Stimulated activated CD4-positive, alpha-beta T cell treated with anti-CD3 and anti-CD28 coated beads, Interleukin-1b, Interleukin-23, amount 100 ng/mL, for 48 hours (primary cell): ENCODE data around the gene TYMP.

ENCODE experiments used
- DNase-seq: peaks from one replicate; pipeline ENCODE4 v3.0.0-alpha.2; 2020

TYMP gene, protein sequence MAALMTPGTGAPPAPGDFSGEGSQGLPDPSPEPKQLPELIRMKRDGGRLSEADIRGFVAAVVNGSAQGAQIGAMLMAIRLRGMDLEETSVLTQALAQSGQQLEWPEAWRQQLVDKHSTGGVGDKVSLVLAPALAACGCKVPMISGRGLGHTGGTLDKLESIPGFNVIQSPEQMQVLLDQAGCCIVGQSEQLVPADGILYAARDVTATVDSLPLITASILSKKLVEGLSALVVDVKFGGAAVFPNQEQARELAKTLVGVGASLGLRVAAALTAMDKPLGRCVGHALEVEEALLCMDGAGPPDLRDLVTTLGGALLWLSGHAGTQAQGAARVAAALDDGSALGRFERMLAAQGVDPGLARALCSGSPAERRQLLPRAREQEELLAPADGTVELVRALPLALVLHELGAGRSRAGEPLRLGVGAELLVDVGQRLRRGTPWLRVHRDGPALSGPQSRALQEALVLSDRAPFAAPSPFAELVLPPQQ

DNA sequence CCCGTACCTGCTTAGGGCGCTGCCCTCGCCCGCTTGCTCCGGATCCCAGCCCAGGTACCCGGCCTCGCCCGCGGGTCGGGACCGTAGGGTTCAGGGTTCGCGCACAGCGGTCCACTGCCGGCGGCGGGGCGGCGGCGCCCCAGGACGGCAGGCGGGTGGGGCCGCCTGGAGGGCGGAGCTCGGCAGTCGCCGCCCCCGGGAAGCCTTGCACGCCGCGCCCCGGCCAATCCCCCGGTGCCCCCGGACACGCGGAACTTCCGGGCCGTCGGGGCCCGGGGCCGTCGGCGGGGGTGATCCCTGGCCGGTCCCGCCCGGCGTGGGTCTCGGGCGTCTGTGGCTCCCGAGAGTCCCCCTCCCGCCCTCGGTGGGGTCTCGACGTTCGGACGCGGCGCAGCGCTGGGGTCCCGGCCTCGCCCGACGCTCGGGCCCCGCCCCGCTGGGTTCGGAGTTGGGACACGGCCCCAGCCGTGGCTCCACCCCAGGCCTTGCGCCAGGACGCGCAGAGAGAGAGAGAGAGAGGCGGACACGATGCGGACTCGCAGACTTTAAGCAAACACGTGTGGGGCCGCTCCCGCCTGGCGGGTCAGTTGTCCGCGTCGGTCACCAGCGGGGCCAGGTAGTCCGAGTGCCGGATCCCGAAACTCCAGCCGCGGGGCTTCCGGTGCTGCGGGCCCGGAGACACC, at the start of gene TYMP:
Gene TYMP (minus strand): TSS at position 116 of the 683 bp plus-strand sequence. CDS start 303 bp downstream, outside the sequence.
- peak; percentile 64 for DNase-seq

DNA sequence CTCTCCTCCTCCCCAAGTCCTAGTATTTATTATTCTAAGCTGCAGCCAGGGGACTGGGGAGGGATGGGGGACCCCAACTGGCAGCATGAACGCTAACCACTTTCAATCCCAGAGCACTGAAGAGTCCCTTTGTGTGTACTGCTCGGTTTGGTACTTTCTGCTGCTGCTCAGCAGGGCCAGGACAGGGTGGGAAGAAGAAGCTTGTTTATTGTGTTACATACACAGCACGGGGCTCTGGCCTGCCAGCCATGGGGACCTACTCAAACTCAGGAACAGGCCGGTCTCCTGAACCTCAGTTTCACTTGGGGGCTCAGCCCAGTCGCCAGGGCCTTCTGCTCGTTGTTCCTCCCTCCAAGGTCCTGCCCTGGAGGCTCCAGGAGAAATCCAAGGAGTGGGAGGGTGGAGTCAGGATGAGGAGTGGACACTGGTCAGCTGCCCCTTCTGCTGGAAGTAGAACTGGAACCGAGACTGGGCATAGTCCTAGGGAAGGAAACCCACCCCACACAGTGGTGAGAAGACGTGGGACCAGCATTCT, 49.0 kb upstream of the TYMP start:
- DNase-seq = no peak

DNA sequence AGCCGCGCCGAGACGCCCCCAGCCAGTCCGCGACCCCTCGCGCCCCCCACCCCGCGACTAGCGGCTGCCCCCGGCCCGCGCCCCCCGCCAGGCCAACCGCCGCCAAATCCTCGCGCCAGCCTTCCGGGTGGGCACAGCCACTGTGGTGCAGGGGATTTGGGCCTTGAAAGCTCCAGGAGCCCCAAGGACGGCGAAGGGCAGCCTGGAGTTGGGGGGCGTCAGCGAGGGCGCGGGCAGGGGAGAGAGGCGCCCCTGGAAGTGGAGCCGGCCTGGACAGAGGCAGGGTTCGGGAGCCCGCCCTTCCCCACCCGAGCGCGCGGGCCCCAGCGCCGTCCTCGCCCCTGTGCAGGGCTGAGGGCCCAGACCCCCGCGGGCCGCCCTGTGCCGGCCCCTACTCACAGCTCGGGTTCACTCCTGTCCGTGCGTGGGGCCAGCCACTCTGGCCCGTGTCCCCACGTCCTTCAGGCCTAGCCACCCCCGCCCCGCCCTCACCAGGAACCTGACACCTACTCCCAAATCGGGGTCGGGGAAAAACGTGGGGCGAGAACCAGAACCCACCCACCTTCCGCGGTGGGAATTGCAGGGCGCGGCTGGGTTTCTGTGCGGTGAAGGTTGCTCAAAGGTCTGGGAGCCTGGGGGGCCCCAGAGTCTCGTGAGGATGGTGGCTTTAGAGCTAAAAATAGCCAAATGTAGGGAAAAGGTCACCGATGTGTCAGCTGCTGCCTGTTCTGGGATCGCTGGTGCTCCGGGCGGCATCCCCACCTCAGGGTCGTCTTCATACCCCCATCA, 48.4 kb upstream of the TYMP start, which contains the start of gene CPT1B:
Gene CPT1B (minus strand): TSS at position 441 of the 789 bp plus-strand sequence. CDS start 512 bp downstream, outside the sequence.
- no peak for DNase-seq

DNA sequence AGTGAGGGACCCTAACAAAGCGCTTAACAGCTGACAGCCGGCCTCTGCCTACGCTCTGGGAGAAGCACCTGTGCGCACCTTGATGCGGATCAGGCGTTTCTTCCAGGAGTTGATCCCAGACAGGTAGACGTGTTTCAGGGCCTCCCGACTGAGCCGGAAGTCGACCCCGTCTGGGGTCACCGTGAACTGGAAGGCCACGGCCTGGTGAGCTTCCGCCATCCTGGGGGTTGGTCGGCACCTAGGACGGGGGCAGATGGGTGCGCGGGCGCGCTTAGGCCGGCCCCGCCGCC, 47.8 kb upstream of the TYMP start:
- no peak for DNase-seq

DNA sequence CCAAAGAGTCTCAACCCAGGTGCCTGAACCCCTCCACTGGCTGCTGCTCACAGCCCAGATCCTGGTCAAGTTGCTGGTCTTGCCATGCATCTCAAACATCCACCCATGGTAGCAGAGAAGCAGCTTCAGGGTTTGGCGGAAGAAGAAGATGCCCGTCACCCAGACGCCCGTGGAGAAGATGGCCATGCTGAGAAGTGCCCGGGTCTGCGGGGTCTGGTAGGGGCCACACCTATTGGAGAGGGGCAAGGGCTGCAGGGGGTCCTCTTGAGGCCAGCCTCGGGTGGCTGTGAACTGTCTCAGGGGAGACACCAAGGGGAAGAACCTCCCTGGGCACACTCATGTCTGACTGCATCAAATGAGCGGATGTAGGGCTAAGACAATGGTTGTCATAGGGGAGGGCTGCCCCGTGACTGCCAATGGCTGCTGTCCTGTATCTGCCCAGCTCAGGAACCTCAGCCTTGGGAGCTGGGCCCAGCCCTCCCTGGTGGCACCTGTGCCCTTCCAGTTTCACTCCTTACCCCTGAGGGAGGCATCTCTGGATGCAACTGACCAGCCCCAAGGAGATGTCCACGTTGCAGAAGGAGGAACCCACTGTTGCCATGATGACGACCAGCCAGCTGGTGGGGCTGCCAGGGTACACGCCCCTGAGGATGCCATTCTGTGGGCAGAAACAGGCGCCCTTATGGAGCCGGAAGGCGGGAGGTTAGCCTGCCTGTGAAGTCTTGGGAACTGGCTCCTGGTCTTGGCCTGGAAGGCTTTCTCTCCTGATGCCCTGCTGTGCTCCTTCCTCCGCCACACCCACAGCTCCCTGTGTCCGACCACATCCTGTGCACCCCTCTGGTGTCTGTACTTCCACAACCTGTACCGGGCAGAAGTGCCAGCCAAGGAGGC, 47.2 kb upstream of the TYMP start:
- DNase-seq = no peak

DNA sequence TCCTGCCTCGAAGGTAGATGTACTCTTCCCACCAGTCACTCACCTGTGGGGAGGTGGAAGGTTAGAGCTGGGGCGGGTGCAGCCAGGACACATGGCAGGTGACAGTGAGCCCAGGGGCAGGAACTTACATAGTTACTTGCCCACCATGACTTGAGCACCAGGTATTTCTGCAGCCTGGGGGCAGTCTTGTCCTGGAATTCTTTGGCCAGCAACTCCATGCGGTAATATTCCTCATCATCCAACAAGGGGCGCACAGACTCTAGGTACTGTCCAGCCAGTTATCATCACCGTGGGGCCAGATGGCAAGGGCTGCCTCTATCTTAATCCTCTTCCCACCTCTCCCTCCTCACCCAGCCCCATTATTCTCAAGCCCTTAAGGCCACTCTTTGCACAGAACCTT, 46.3 kb upstream of the TYMP start:
- no peak for DNase-seq

DNA sequence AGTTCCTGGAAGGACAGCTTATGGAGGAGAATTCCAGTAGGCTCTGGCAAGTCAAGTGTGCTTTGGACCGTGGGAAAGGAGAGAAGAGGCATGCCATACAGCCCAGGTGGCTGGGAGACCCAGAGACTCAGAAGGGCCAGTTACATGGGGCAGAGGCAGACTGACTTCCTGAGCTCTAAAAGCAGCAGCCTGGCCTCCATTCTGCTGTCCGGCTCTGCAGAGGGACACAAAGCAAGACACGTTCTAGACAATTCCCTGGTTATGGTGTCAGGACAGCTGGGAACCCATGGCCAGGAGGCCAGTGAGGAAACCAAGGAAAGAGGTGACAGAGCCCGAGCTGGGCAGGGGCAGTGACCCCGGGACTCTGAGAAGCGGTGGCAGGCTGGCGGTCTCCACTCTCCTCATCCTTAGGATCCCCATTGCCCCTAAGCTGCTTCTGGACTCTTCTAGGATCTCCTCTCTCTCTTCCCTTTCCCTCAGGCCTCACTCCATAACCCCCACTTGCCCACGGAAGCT, 45.7 kb upstream of the TYMP start:
- no peak for DNase-seq

DNA sequence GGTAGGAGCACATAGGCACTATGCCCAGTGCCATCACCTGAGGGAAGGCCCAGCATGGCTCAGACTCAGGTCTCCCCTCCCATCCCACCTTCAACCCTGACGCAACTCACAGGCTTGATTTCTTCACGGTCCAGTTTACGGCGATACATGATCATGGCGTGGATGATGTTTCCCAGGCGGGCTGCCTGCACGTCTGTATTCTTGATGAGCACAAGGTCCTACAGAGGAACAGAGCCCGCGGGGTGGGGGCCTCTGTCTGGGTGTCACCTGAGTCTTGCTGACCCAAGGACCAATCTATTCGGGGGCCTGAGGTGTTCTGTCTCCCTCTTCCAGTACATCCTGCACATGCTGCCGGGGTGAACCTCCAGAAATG, 44.6 kb upstream of the TYMP start:
- DNase-seq = no peak

DNA sequence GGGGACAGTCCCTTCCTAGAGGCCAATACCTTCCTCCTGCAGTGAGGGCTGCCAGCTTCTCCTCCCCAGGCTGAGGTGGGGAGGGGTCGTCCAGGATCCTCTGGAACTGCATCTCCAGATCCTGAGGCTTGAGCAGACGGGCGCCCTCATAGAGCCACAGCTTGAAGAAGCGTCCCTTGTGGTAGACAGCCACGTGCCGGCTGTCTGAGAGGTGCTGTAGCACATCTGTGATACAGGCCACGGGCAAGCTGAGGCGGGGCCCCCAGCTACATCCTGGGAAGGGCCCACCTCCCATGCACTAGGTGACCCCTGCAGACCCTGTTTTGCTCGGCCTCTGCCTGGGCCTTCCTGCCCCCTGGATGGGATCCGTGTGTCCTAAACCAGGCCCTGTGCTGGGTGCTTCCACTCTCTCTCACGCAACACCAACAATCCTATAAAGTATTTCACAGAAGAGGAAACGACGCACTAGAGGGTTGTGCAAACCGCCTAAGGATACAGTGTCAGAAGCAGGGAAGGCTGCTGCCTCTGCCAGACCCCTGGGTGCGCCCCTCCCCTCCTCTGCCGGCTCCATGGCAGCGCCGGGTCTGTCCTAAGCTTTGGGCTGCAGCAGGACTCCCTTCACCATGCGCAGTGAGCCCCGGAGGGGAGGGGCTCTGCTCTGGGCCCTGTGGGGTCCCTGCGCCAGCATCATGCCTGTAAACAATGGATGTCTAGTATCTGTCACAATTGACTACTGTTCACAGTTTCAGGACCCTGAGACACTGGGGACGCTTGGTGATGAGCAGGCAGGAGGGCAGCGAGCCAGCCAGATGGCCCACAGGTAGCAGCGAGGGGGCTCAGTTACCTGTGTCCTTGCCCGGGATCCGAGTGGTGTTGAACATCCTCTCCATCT, 43.9 kb upstream of the TYMP start:
- no peak for DNase-seq

DNA sequence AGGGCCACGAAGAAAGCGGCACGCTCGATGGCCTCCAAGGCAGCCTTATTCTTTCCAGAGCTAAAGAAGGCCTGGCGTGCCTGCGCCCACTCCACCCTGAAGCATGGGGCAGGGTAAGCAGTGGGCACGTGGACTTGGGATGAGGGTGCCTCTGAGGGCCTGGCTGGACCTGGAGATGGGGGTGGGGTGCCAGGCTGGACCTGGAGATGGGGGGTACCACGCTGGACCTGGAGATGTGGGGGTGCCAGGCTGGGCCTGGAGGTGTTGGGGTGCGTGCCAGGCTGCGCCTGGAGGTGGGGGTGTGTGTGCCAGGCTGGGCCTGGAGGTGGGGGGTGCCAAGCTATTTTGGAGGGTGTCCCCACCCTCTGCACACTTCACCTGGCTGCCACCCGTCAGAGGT, 43.2 kb upstream of the TYMP start:
- no peak for DNase-seq

DNA sequence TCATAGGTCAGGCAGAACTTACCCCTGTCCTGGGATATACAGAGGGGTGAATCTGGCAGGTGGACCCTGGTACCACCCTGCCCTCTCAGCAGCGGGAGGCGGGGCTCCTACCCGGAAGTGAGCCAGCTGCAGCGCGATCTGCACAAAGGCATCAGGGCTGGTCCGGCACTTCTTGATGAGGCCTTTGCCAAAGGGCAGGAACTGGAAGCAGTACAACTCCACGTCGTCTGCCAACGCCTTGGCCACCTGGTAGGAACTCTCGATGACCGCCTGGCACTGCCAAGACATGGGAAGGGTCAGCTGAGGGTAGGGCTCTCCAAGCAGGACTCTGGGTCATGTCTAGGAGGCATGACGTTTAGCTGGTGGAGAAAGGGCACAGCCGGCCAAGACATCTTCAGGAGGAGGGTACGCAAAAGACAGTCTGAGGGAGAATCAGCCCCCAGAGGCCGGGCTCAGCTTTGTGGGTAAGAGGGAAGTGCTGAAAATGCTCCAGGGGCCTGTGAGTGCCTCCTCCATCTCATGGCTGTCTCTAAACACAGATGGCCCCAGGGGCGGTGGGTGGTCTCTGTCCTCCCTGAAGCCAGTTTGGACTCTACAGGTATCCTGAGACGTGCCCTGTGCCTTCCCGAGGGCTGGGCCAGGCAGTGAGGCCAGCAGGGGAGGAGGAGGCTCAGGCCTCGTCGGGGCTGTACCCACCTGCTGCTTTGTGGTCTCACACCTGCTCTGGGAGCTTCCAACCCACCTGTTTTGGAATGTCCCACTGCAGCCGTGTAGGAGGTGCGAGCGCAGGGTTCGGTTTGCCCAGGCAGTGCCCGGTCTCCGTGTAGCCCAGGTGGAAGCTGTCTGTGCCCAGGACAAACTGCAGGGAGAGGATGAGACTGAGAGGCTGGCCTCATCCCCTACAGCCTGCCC, 41.7 kb upstream of the TYMP start:
- DNase-seq = no peak

DNA sequence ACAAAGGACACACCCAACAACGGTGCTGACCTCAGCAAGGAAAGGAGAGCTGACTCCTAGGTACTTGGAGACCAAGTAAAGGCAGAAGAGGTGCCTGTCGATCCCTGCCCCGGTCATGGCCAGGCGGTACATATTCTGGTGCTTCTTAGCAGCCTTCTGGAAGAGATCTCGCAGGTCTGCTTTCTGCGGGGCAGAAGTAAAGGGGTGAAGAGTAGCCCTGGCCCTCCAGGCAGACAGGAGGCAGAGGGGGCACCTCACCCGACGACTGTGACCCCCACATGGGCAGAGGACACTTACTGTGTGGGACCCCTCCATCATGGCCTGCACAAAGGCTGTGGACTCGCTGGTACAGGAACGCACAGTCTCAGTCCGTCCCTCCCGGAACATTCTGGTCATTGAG, 41.0 kb upstream of the TYMP start:
- DNase-seq = no peak

DNA sequence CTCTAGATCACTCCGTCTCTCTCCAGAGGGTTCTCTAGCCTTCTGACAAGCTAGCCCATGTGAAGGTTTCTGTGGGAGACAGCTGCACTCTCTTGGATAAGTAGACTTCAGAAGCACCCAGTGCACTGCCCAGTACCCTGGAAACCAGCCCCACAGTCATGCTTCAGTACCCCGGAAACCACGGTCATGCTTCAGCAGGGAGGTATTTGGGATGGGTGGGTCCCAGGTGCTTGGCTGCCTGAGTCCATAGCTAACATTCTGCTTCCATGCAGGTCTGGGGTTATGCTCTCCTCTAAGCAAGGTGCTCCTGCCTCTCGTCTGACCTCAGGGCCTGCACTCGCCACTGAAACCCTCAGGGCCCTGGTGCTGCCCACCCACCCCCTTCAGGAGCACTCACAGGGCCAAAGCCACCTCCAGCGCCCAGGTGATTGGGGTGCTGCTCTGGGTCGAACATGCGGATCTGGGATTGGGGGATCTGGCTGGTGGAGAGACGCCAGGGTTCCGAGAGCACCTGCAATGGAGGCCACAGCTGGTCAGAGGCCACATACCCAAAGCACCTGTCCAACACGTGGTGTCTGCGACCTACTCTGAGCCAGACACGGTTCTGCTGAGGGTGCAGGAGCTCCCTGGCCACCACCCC, 40.2 kb upstream of the TYMP start:
- no peak for DNase-seq

DNA sequence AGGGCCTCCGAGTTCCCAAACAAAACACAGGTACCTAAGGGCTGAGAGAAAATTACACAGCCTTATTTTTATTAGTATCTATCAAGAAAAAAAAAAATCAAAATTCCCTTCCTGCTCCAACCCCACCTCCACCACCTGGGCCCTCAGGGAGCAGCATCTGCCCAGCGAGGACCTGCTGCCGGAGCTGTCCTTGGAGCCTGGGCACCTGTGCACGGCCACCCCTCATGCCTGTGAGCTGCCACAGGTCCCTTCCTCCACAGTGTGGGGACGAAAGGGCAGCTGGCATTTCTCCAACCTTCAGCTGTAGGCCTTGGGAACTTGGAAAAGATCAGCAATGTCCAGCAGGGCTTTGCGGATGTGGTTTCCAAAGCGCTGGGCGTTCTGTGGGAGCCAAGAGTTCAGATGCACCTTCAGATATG, 39.2 kb upstream of the TYMP start:
- no peak for DNase-seq

DNA sequence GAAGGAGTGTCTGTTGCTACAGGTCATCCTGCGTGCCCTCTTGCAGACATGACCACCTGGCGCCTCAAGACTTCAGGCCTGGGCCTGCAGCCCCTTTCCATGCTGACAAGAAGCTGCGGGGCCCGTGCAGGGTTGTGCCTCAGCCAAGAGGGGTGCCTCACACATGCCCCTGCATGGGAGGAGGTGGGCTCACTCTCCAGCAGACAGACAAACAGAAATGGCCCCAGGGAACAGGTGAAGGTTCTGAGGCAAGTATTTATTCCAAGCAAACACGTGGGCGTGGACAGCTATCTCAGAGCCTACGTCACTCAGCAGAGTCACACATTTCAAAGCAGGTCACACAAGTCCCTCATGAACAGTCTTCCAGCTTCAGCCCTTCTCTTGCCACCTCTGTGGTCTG, 38.8 kb upstream of the TYMP start:
- DNase-seq = no peak

DNA sequence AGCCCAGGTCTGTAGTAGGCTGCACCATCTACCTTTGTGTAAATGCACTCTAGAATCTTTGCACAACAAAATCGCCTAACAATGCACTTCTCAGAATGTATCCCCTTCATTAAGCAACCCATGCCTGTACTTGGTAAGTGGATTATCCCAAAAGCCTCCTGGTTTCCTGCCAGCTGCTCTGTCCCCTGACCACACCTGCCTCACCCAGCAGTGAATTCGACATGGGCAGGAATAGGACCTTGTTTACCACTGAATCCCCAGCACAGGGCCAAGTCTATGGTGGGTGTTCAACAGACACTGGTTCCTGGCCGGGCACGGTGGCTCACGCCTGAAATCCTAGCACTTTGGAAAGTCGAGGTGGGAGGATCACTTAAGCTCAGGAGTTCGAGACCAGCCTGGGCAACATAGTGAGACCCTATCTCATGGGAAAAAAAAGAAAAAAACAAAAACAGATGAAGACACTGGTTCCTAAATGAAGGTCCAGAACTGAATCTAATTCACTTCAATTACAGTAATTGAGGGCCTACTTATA, 38.0 kb upstream of the TYMP start:
- no peak for DNase-seq

DNA sequence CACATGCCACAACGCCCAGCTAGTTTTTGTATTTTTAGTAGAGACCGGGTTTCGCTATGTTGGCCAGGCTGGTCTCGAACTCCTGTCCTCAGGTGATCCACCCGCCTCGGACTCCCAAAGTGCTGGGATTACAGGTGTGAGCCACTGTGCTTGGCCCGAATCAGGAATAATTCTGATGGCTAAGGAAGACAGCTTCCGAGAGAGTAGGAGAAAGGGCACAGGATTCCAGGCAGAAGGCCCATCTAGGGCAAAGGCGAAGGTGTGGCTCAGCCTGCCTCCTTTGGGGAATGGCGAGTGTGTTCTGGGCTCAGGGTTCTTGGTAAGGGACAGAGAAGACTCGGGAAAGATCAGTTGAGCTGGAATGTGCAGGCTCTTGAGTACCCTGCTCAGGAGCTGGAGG, 34.5 kb upstream of the TYMP start:
- DNase-seq = no peak

DNA sequence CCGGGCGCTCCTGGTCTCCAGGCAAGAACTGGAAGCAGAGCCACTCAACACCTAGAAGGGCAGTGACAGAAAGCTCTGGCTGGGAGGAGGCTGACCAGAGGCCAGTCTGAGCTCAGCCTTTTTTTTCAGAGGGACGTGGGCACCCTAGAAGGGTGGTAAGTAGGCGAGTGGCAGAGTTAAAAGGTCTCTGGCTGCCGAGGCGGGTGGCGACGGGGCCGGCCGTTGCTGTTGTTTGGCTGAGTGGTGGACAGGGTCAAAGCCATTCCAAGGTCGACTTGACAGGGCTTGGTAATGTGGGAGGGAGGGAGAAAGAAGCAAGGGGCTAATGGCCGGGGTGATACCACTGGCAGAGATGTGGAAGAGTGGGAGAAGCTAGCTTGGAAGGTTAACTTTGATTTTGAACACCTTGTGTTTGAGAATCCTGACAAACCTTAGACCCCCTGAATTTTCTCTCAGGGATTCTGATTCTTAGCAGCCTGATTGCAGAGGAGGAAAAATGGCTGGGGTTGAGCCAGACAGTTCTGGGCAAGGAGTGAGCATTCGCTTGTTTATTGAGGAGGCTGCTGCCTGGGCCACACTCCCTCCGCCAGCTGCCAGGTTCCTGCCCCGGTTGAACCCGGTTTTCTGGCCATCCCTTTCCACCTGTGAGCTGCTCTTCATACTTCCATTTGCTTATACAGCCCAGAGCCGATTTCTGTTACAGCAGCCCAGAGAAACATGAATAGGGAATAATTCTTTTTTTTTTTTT, 33.8 kb upstream of the TYMP start:
- DNase-seq = no peak
